HG02884 (cell line): Measurements from ENCODE around the gene XXYLT1.
"Not testable (repeated sequence)": the region's sequence is repeated elsewhere in the genome, so short reads cannot be mapped to it uniquely, and the experiment has no call there.

ENCODE experiments used
- ATAC-seq: cut with Tn5 transposase; IDR thresholded peaks from one replicate; pipeline ENCODE4 v1.9.1; 2021; ENCODE audit warnings: mild to moderate bottlenecking, moderate library complexity; ENCODE audit not compliant: unreplicated experiment

The XXYLT1 gene

GRCh38 chr3:195056506-195056905, 214.5 kb downstream of the XXYLT1 start:
- ATAC-seq, result no peak

- ATAC-seq, result no peak
Observed at GRCh38 chr3:195054311-195054710, 216.6 kb downstream of the XXYLT1 start.

- no peak for ATAC-seq
Observed at GRCh38 chr3:195052939-195053338, 218.0 kb downstream of the XXYLT1 start.

GRCh38 chr3:195050296-195050695, 220.7 kb downstream of the XXYLT1 start:
- ATAC-seq, result not testable (repeated sequence)

GRCh38 chr3:195048059-195048905, 222.7 kb downstream of the XXYLT1 start:
- no peak for ATAC-seq

- no peak for ATAC-seq
Observed at GRCh38 chr3:195047536-195047935, 223.4 kb downstream of the XXYLT1 start.

GRCh38 chr3:195046441-195046840, 224.5 kb downstream of the XXYLT1 start:
- ATAC-seq, result no peak

- no peak for ATAC-seq
Observed at GRCh38 chr3:195045481-195046210, 225.3 kb downstream of the XXYLT1 start.

- ATAC-seq, result no peak
Observed at GRCh38 chr3:195044411-195044810, 226.5 kb downstream of the XXYLT1 start.

- ATAC-seq, result no peak
Observed at GRCh38 chr3:195043607-195044339, 227.2 kb downstream of the XXYLT1 start.

GRCh38 chr3:195042743-195043606, 228.0 kb downstream of the XXYLT1 start:
- no peak for ATAC-seq

- ATAC-seq, result no peak
Observed at GRCh38 chr3:195041871-195042742, 228.9 kb downstream of the XXYLT1 start.

GRCh38 chr3:195040773-195041520, 230.0 kb downstream of the XXYLT1 start:
- no peak for ATAC-seq

GRCh38 chr3:195040094-195040493, 230.9 kb downstream of the XXYLT1 start:
- ATAC-seq, result no peak

GRCh38 chr3:195039180-195039843, 231.6 kb downstream of the XXYLT1 start:
- no peak for ATAC-seq

GRCh38 chr3:195038161-195038560, 232.8 kb downstream of the XXYLT1 start:
- no peak for ATAC-seq

- not testable (repeated sequence) for ATAC-seq
Observed at GRCh38 chr3:195037586-195037985, 233.4 kb downstream of the XXYLT1 start.

GRCh38 chr3:195036974-195037373, 234.0 kb downstream of the XXYLT1 start:
- ATAC-seq, result no peak
